HCT116 (cell line): ENCODE measurements around the gene PLA2R1. TPM values are rescaled to one million over a fixed set of nuclear protein-coding genes. Genes with fewer than 3 reads are reported as not detected.

Experiments
- ATAC-seq: fragments of 200-7000 bp; cut with Tn5 transposase; 2 replicates; pipeline ENCODE4 v1.9.1; 2020; ENCODE audit warnings: mild to moderate bottlenecking, moderate library complexity
- BruUV-seq: library from RNA; stranded (reverse); fragments of 400-500 nt; replicated peaks from 2 replicates; lab custom pipeline; 2021; lab: Mats Ljungman, UMichigan
- CTCF ChIA-PET: fragments of 300-600 bp; sonication (Branson Sonifier 250); formaldehyde crosslinking; loops from one replicate; lab custom pipeline; 2021; ENCODE audit warnings: antibody characterized with exemption; lab: Charles Lee
- POLR2A ChIA-PET: fragments of 300-600, 350-600 bp; sonication (Branson Sonifier 250); formaldehyde crosslinking; loops from one replicate; lab custom pipeline; 2021; ENCODE audit warnings: antibody characterized with exemption; lab: Charles Lee
- RAD21 ChIA-PET, 2 experiments: fragments of 300-600 bp; sonication (Branson Sonifier 250); formaldehyde crosslinking; loops; one replicate each; lab custom pipeline; 2023; ENCODE audit warnings: low total read pairs in 2 of 2; ENCODE audit not compliant: uncharacterized antibody in 2 of 2, unreplicated experiment in 2 of 2, low non-redundant PET in 1 of 2; lab: Charles Lee
- DNase-seq: peaks from one replicate; pipeline ENCODE4 v3.0.0-alpha.2; 2010; ENCODE audit warnings: low read depth, low spot score
- H2AFZ ChIP-seq: fragments of 200-600 bp; shearing (Covaris generic), sonication (generic); 2 replicates; pipeline ENCODE4 v1.6.1; 2017; ENCODE audit warnings: low read depth, mixed run types, mixed read lengths, antibody characterized with exemption, low read length; ENCODE audit not compliant: poor library complexity, severe bottlenecking
- H3K27ac ChIP-seq: 2 replicates; pipeline ENCODE4 v1.5.1; 2012; ENCODE audit warnings: low read depth, low read length
- H3K27me3 ChIP-seq: fragments of 200-600 bp; sonication (generic); 2 replicates; pipeline ENCODE4 v1.6.1; 2016; ENCODE audit warnings: mixed run types, low read length, mixed read lengths; ENCODE audit not compliant: insufficient read depth
- H3K36me3 ChIP-seq, 2 experiments: fragments of 200-500 bp in 1 of 2; fragments of 200-600 bp in 1 of 2; sonication (Bioruptor generic) in 1 of 2; sonication (generic) in 1 of 2; 2 replicates each; pipeline versions ENCODE4 v1.5.1 to v1.6.1; 2014 to 2016; ENCODE audit warnings: low read length in 2 of 2, inconsistent platforms in 1 of 2, mixed read lengths in 1 of 2, mixed run types in 1 of 2; ENCODE audit not compliant: insufficient read depth in 2 of 2, control insufficient read depth in 1 of 2
- H3K4me1 ChIP-seq, 2 experiments: fragments of 200-600 bp in 1 of 2; sonication (generic) in 1 of 2; 2 replicates each; pipeline versions ENCODE4 v1.5.1 to v1.6.1; 2012 to 2017; ENCODE audit warnings: low read length in 2 of 2, inconsistent platforms in 1 of 2, mild to moderate bottlenecking in 1 of 2, mixed read lengths in 1 of 2, mixed run types in 1 of 2, moderate library complexity in 1 of 2; ENCODE audit not compliant: insufficient read depth in 2 of 2, control insufficient read depth in 1 of 2
- H3K4me2 ChIP-seq: fragments of 200-600 bp; sonication (generic); 2 replicates; pipeline ENCODE4 v1.6.1; 2017; ENCODE audit warnings: mixed run types, low read length, mixed read lengths
- H3K4me3 ChIP-seq, 2 experiments: fragments of 200-600 bp in 1 of 2; sonication (generic) in 1 of 2; replicated peaks in 1 of 2; 2 replicates each; pipeline ENCODE4 v1.5.1; 2011 to 2016; ENCODE audit warnings: low read length in 2 of 2, control low read depth in 1 of 2, low read depth in 1 of 2, mild to moderate bottlenecking in 1 of 2, mixed read lengths in 1 of 2, mixed run types in 1 of 2
- H3K79me2 ChIP-seq: fragments of 200-600 bp; sonication (generic); 2 replicates; pipeline ENCODE4 v1.6.1; 2017; ENCODE audit warnings: mild to moderate bottlenecking, mixed run types, low read length, moderate library complexity, mixed read lengths; ENCODE audit not compliant: insufficient read depth
- H3K9ac ChIP-seq: fragments of 200-600 bp; sonication (generic); 2 replicates; pipeline ENCODE4 v1.6.1; 2016; ENCODE audit warnings: low read length, mixed read lengths
- H3K9me2 ChIP-seq: fragments of 200-600 bp; sonication (generic), shearing (Covaris generic); 2 replicates; pipeline ENCODE4 v1.6.1; 2017; ENCODE audit warnings: mixed run types, mild to moderate bottlenecking, moderate library complexity; ENCODE audit not compliant: insufficient read depth
- H3K9me3 ChIP-seq, 2 experiments: fragments of 200-500 bp in 1 of 2; fragments of 200-600 bp in 1 of 2; sonication (Bioruptor generic) in 1 of 2; sonication (generic) in 1 of 2; 2 replicates each; pipeline ENCODE4 v1.6.1; 2014 to 2017; ENCODE audit warnings: low read length in 2 of 2, mixed read lengths in 2 of 2, inconsistent platforms in 1 of 2, low read depth in 1 of 2, mild to moderate bottlenecking in 1 of 2, mixed run types in 1 of 2, moderate library complexity in 1 of 2; ENCODE audit not compliant: control insufficient read depth in 1 of 2, insufficient read depth in 1 of 2
- H4K20me1 ChIP-seq: fragments of 200-600 bp; sonication (generic), shearing (Covaris generic); 2 replicates; pipeline ENCODE4 v1.6.1; 2017; ENCODE audit warnings: mixed run types, mild to moderate bottlenecking, moderate library complexity; ENCODE audit not compliant: insufficient read depth
- ELF1 ChIP-seq: IDR thresholded peaks from 2 replicates; pipeline ENCODE4 v1.6.1; 2012; ENCODE audit warnings: low read depth, borderline replicate concordance
- EZH2 ChIP-seq: fragments of 200-600 bp; sonication (generic); IDR thresholded peaks from 2 replicates; pipeline ENCODE4 v1.6.1; 2017; ENCODE audit warnings: antibody characterized with exemption, mixed run types
- FOSL1 ChIP-seq: IDR thresholded peaks from 2 replicates; pipeline ENCODE4 v1.6.1; 2012; ENCODE audit warnings: low read depth
- JUND ChIP-seq: IDR thresholded peaks from 2 replicates; pipeline ENCODE4 v1.6.1; 2012
- POLR2A ChIP-seq: IDR thresholded peaks from 2 replicates; pipeline ENCODE4 v1.7.0; 2011; ENCODE audit warnings: borderline replicate concordance; ENCODE audit not compliant: insufficient read depth, insufficient read length; ENCODE audit errors: extremely low read depth
- SIN3A ChIP-seq: IDR thresholded peaks from 2 replicates; pipeline ENCODE4 v1.6.1; 2012; ENCODE audit warnings: low read depth
- SRF ChIP-seq: IDR thresholded peaks from 2 replicates; pipeline ENCODE4 v1.6.1; 2012; ENCODE audit warnings: low read depth
- TCF7L2 ChIP-seq: IDR thresholded peaks from 2 replicates; pipeline ENCODE4 v1.7.0; 2011; ENCODE audit warnings: borderline replicate concordance, inconsistent platforms; ENCODE audit not compliant: insufficient read depth, insufficient read length; ENCODE audit errors: extremely low read depth
- intact Hi-C: fragments of 100-400 bp; cut with micrococcal nuclease; formaldehyde crosslinking; loops from 2 replicates; pipeline ENCODE4 v1.10.0; 2022
- total RNA-seq: library from RNA; stranded (reverse); gene quantifications from one replicate; pipeline ENCODE4 v1.2.1, GENCODE V29; 2021; ENCODE audit not compliant: unreplicated experiment
- TF ChIP-seq, protein P1 (sequence below): IDR thresholded peaks from 2 replicates; pipeline ENCODE4 v1.6.1; 2011; ENCODE audit warnings: mild to moderate bottlenecking, low read length, moderate library complexity; ENCODE audit not compliant: insufficient replicate concordance; ENCODE audit errors: extremely low read depth
- TF ChIP-seq, protein P2 (sequence below): IDR thresholded peaks from 2 replicates; pipeline ENCODE4 v1.6.1; 2012; ENCODE audit warnings: low read depth
- TF ChIP-seq, protein P3 (sequence below): IDR thresholded peaks from 2 replicates; pipeline ENCODE4 v1.6.1; 2012
- TF ChIP-seq, protein P4 (sequence below), 3 experiments: fragments of 200-600 bp in 1 of 3; sonication (generic) in 1 of 3; IDR thresholded peaks in 2 of 3; conservative IDR thresholded peaks in 1 of 3; 2 replicates each; pipeline ENCODE4 v1.5.1; 2012 to 2017; ENCODE audit warnings: low read depth in 2 of 3, low read length in 2 of 3, antibody characterized with exemption in 1 of 3, borderline replicate concordance in 1 of 3, control low read depth in 1 of 3, mild to moderate bottlenecking in 1 of 3, mixed read lengths in 1 of 3, mixed run types in 1 of 3, moderate library complexity in 1 of 3; ENCODE audit not compliant: insufficient read depth in 1 of 3

Gene PLA2R1
- total RNA-seq, 1 experiment from 2014 or later = 0.34 TPM

DNA sequence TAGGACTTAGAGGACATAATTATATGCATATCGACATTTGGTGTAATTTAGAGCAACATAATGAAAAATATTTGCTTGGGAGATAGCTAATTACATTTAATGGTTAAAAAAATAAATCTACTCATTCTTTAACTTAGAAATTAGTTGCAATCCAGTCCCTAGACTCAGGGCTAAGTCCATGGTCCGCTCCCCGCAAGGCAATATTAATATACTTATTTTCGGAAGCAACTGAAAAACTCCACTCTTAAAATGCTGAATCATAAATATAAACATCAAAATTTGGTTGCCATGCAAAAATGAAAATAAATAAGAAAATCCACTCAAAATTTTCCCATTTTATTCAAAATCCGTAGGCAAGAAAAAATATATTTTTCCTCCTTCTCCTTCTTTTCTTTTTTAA lies 164.7 kb downstream of the PLA2R1 start (continued):
- TF ChIP-seq, protein P1, sequence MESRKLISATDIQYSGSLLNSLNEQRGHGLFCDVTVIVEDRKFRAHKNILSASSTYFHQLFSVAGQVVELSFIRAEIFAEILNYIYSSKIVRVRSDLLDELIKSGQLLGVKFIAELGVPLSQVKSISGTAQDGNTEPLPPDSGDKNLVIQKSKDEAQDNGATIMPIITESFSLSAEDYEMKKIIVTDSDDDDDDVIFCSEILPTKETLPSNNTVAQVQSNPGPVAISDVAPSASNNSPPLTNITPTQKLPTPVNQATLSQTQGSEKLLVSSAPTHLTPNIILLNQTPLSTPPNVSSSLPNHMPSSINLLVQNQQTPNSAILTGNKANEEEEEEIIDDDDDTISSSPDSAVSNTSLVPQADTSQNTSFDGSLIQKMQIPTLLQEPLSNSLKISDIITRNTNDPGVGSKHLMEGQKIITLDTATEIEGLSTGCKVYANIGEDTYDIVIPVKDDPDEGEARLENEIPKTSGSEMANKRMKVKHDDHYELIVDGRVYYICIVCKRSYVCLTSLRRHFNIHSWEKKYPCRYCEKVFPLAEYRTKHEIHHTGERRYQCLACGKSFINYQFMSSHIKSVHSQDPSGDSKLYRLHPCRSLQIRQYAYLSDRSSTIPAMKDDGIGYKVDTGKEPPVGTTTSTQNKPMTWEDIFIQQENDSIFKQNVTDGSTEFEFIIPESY = no peak
- TF ChIP-seq SRF = no peak

DNA sequence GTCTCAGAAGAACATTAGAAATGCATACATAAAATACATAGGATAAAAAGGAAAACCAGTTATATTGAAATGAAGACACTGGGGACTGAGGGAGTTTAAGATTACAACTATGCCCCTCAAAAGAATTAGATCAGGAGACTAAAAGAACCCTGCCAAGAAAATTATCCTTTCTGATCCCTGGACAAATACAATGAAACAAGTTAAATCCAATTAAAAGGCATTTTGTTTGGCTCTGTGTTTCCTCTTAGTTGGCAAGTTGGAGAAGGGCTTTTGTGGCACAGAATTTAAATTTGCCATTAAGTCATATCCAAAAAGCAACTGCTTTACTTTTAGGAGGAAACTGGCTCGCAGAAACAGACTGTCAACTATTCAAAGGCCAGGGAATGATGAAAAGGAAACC lies 165.3 kb downstream of the PLA2R1 start:
- BruUV-seq = no TSS peak
- ChIA-PET POLR2A (no interaction called here), RAD21 (no interaction called here), CTCF (no interaction called here)
- Histone ChIP-seq H4K20me1 (no peaks in the 10 kb centered on the region), H2AFZ (no peak overlapping the region), H3K27me3 (peaks cover 4% of the 10 kb centered on the region; the same call in 1 of the 2 replicates), H3K79me2 (no peaks in the 10 kb centered on the region), H3K4me1 (peaks cover 0 to 5% of the 10 kb centered on the region in 2 experiments; a peak in 2 of 4 replicates), H3K27ac (no peak overlapping the region), H3K9me3 (no peaks in the 10 kb centered on the region), H3K4me3 (no peak overlapping the region), H3K36me3 (no peaks in the 10 kb centered on the region), H3K4me2 (no peak overlapping the region), H3K9me2 (no peaks in the 10 kb centered on the region), H3K9ac (no peak overlapping the region)
- intact Hi-C loops = no loop called here
- no peak for TF ChIP-seq POLR2A
- no peak for TF ChIP-seq SRF
- TF ChIP-seq, protein P2, sequence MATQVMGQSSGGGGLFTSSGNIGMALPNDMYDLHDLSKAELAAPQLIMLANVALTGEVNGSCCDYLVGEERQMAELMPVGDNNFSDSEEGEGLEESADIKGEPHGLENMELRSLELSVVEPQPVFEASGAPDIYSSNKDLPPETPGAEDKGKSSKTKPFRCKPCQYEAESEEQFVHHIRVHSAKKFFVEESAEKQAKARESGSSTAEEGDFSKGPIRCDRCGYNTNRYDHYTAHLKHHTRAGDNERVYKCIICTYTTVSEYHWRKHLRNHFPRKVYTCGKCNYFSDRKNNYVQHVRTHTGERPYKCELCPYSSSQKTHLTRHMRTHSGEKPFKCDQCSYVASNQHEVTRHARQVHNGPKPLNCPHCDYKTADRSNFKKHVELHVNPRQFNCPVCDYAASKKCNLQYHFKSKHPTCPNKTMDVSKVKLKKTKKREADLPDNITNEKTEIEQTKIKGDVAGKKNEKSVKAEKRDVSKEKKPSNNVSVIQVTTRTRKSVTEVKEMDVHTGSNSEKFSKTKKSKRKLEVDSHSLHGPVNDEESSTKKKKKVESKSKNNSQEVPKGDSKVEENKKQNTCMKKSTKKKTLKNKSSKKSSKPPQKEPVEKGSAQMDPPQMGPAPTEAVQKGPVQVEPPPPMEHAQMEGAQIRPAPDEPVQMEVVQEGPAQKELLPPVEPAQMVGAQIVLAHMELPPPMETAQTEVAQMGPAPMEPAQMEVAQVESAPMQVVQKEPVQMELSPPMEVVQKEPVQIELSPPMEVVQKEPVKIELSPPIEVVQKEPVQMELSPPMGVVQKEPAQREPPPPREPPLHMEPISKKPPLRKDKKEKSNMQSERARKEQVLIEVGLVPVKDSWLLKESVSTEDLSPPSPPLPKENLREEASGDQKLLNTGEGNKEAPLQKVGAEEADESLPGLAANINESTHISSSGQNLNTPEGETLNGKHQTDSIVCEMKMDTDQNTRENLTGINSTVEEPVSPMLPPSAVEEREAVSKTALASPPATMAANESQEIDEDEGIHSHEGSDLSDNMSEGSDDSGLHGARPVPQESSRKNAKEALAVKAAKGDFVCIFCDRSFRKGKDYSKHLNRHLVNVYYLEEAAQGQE = no peak
- no peak for TF ChIP-seq SIN3A
- TF ChIP-seq, protein P3, sequence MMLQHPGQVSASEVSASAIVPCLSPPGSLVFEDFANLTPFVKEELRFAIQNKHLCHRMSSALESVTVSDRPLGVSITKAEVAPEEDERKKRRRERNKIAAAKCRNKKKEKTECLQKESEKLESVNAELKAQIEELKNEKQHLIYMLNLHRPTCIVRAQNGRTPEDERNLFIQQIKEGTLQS = no peak
- no peak for TF ChIP-seq JUND
- no peak for TF ChIP-seq FOSL1
- TF ChIP-seq TCF7L2 = no peak
- TF ChIP-seq EZH2 = no peak
- no peak for TF ChIP-seq ELF1
- TF ChIP-seq, protein P4, sequence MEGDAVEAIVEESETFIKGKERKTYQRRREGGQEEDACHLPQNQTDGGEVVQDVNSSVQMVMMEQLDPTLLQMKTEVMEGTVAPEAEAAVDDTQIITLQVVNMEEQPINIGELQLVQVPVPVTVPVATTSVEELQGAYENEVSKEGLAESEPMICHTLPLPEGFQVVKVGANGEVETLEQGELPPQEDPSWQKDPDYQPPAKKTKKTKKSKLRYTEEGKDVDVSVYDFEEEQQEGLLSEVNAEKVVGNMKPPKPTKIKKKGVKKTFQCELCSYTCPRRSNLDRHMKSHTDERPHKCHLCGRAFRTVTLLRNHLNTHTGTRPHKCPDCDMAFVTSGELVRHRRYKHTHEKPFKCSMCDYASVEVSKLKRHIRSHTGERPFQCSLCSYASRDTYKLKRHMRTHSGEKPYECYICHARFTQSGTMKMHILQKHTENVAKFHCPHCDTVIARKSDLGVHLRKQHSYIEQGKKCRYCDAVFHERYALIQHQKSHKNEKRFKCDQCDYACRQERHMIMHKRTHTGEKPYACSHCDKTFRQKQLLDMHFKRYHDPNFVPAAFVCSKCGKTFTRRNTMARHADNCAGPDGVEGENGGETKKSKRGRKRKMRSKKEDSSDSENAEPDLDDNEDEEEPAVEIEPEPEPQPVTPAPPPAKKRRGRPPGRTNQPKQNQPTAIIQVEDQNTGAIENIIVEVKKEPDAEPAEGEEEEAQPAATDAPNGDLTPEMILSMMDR (IDR thresholded peaks at IDR 0.05 in 2 of 3, conservative IDR thresholded peaks at IDR 0.05 in 1 of 3; ENCODE audit: borderline replicate concordance in 1 of 3, insufficient read depth in 1 of 3, low read depth in 2 of 3, low read length in 2 of 3) = no peak
- no peak for ATAC-seq
- DNase-seq = no peak
